ENCODE data around the gene GHRHR. TPM values are rescaled to one million over a fixed set of nuclear protein-coding genes. Genes with fewer than 3 reads are reported as not detected.

Gene GHRHR
- polyA plus RNA-seq, 1 donor from 2014 or later: not detected

DNA sequence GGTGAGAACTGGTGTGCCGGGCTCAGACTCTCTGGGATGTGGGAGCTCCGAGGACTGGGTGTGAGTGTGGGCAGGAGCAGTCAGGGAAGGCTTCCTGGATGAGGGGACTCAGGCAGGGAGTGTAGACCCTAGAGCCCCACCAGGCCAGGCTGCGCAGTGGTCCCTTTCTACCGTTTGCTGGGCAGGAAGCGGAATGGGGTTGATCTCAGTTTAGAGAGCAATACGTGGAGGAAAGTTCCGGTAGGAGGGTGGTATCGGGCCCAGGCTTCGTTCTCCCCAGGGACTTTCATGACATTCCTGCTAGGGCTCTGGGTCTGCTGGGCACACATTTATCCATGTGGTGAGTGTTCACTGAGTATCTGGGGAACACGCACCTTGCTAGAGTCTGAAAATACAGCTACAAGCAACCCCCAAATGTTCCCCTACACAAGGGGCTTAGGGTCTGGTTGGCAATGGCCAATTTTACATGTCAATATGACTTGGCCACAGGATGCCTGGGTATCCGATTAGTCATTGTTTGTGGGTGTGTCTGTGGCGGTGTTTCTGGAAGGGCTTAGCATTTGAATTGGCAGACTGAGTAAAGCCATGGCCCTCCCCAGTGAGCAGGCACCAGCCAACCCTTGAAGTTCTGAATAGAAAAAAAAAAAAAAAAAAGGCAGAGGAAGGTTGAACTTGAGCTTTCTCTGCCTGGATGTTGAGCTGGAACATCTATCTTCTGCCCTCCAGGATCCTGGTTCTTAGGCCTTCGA is 20.8 kb downstream of the GHRHR start:
- H3K27me3 ChIP-seq (ENCODE audit: insufficient read depth, low read depth, low read length): no peaks in the 10 kb centered on the region

DNA sequence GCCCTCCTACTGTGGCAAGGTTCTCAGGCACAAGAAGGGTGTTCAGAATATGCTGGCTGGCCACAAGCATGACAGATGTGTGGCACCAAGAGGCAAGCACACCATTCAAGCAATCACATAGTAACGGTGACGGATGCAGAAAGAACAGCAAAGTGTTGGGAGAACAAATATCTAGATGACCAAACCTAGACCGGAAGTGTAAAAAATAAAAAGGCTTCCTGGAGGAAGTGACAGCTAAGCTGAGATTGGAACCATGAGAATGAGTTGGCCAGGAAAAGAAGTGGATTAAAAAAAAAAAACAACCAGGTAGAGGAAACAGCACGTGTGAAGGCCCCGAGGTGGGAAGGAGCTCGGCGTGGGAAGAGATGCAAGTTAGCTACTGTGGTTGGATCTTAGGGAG is 22.0 kb downstream of the GHRHR start:
- H4K20me1 ChIP-seq (ENCODE audit: insufficient read depth): no peaks in the 10 kb centered on the region
- no peaks in the 10 kb centered on the region for H3K27me3 ChIP-seq (ENCODE audit: insufficient read depth, low read depth, low read length)
- H3K27ac ChIP-seq (ENCODE audit: low read length): no peak overlapping the region
- H2AFZ ChIP-seq (ENCODE audit: low read depth, low read length): no peak overlapping the region
- no peaks in the 10 kb centered on the region for H3K36me3 ChIP-seq (ENCODE audit: insufficient read depth, low read length)
- H3K9me3 ChIP-seq (ENCODE audit: low read length): no peaks in the 10 kb centered on the region
- H3F3A ChIP-seq (ENCODE audit: insufficient read depth, low read length, poor library complexity, severe bottlenecking): no peaks in the 10 kb centered on the region
- H3K4me2 ChIP-seq (ENCODE audit: low read length): no peak overlapping the region
- H3K4me3 ChIP-seq (ENCODE audit: low read length): no peak overlapping the region
- H3K9ac ChIP-seq (ENCODE audit: low read length): no peak overlapping the region
- TF ChIP-seq SMC3 (conservative IDR thresholded peaks at IDR 0.05; ENCODE audit: poor library complexity): no peak
- TF ChIP-seq EP300 (conservative IDR thresholded peaks at IDR 0.05; ENCODE audit: poor library complexity, severe bottlenecking): no peak
- no peak for TF ChIP-seq TAF1 (IDR thresholded peaks at IDR 0.05; ENCODE audit: low read depth)
- TF ChIP-seq, protein P1, sequence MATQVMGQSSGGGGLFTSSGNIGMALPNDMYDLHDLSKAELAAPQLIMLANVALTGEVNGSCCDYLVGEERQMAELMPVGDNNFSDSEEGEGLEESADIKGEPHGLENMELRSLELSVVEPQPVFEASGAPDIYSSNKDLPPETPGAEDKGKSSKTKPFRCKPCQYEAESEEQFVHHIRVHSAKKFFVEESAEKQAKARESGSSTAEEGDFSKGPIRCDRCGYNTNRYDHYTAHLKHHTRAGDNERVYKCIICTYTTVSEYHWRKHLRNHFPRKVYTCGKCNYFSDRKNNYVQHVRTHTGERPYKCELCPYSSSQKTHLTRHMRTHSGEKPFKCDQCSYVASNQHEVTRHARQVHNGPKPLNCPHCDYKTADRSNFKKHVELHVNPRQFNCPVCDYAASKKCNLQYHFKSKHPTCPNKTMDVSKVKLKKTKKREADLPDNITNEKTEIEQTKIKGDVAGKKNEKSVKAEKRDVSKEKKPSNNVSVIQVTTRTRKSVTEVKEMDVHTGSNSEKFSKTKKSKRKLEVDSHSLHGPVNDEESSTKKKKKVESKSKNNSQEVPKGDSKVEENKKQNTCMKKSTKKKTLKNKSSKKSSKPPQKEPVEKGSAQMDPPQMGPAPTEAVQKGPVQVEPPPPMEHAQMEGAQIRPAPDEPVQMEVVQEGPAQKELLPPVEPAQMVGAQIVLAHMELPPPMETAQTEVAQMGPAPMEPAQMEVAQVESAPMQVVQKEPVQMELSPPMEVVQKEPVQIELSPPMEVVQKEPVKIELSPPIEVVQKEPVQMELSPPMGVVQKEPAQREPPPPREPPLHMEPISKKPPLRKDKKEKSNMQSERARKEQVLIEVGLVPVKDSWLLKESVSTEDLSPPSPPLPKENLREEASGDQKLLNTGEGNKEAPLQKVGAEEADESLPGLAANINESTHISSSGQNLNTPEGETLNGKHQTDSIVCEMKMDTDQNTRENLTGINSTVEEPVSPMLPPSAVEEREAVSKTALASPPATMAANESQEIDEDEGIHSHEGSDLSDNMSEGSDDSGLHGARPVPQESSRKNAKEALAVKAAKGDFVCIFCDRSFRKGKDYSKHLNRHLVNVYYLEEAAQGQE (IDR thresholded peaks at IDR 0.05; ENCODE audit: borderline replicate concordance): no peak
- TF ChIP-seq POLR2AphosphoS5 (IDR thresholded peaks at IDR 0.05): no peak
- no peaks in the 10 kb centered on the region for H3K79me2 ChIP-seq (replicated peaks; ENCODE audit: insufficient read depth, low read length)
- no peaks in the 10 kb centered on the region for H3K9me2 ChIP-seq (ENCODE audit: insufficient read depth, low read length)

More for the DNA sequence above, 20.8 kb downstream of the GHRHR start:
- no peaks in the 10 kb centered on the region for H3K79me2 ChIP-seq (replicated peaks; ENCODE audit: insufficient read depth, low read length)
- no peak overlapping the region for H2AFZ ChIP-seq (ENCODE audit: low read depth, low read length)
- H4K20me1 ChIP-seq (ENCODE audit: insufficient read depth): no peaks in the 10 kb centered on the region
- H3K9me2 ChIP-seq (ENCODE audit: insufficient read depth, low read length): no peaks in the 10 kb centered on the region
- H3K36me3 ChIP-seq (ENCODE audit: insufficient read depth, low read length): no peaks in the 10 kb centered on the region
- no peaks in the 10 kb centered on the region for H3F3A ChIP-seq (ENCODE audit: insufficient read depth, low read length, poor library complexity, severe bottlenecking)
- no peak for TF ChIP-seq POLR2AphosphoS5 (IDR thresholded peaks at IDR 0.05)
- no peak for TF ChIP-seq EZH2 (IDR thresholded peaks at IDR 0.05; ENCODE audit: borderline replicate concordance, insufficient read depth, low read length, poor library complexity, severe bottlenecking)
- TF ChIP-seq, protein P1 (IDR thresholded peaks at IDR 0.05; ENCODE audit: borderline replicate concordance): no peak
- no peak overlapping the region for H3K27ac ChIP-seq (ENCODE audit: low read length)
- H3K4me3 ChIP-seq (ENCODE audit: low read length): no peak overlapping the region
- H3K9me3 ChIP-seq (ENCODE audit: low read length): no peaks in the 10 kb centered on the region
- no peak overlapping the region for H3K4me2 ChIP-seq (ENCODE audit: low read length)
- no peak overlapping the region for H3K9ac ChIP-seq (ENCODE audit: low read length)

All from neural cell (in vitro differentiated cells).